Activated CD8-positive, alpha-beta memory T cell treated with anti-CD3 and anti-CD28 coated beads, Interleukin-2, amount 50 U/mL, for 1 hour (primary cell): ENCODE results near the gene CADPS.

Source experiments
- DNase-seq: peaks from one replicate; pipeline ENCODE4 v3.0.0-alpha.2; 2020; ENCODE audit errors: extremely low read depth

CADPS gene

GRCh38 chr3:62749657-62750056 is 125.6 kb downstream of the CADPS start:
- no peak for DNase-seq

DNA sequence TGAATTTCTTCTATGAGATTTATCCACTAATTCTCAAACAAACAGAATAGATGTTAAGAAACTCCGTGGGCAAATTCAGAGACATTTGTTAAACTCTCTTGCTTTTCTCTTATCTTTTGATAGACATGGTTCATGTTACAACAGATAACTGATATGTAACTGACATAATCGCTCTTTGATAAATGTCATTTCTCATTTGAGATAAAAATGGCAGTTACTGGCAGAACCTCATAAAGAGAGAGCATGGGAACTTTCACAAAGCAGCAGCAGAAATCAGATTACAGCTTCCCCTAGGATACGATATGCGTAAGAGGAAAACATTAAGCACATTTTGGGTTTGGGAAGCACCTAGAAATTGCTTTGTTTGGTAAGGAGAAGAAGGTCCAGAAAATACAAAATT is 126.1 kb downstream of the CADPS start:
- DNase-seq = no peak

DNA sequence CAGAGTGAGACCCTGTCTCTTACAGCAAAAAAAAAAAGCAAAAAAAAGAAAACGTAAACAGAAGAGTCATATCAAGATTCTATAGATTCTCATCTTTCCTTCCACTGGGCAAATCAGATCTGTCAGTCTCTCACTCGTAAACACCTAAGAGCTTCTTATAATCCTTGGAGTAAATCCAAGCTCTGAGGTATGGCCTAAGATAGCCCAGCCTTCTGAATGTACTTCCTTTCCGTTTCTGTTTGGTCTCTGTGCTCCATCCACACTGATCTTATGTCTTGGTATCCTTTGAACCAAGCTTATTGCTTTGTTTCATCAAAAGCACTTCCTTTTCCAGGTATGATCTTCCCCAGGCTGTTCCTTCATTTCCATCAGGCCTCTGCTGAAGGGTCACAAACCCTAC is 137.8 kb downstream of the CADPS start:
- DNase-seq = no peak

- no peak for DNase-seq
Observed at GRCh38 chr3:62735510-62735909, 139.7 kb downstream of the CADPS start.

GRCh38 chr3:62732183-62732904 is 142.9 kb downstream of the CADPS start:
- DNase-seq = no peak

DNA sequence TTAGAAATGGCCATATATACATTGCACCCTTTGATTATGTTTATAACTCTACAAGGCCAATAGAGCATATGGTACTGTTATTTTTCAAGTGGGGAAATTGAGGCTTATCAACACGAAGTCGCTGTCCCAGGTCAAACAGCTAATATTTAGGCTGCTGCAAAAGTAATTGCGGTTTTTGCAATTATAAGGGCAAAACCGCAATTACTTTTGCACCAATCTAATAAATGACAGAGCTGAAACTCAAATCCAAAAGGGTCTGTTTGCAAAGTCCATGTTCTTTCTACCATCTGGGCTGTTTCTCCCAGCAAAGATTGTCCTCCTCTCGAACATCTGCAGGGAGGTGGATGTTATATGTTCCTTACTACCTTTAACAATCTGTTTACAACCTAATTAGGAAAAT is 147.2 kb downstream of the CADPS start:
- no peak for DNase-seq

GRCh38 chr3:62727536-62727935 is 147.7 kb downstream of the CADPS start:
- DNase-seq = no peak

GRCh38 chr3:62724503-62724902 is 150.7 kb downstream of the CADPS start:
- no peak for DNase-seq

- no peak for DNase-seq
Observed at GRCh38 chr3:62723914-62724217, 151.3 kb downstream of the CADPS start.

- no peak for DNase-seq
Observed at GRCh38 chr3:62723166-62723913, 151.9 kb downstream of the CADPS start.

DNA sequence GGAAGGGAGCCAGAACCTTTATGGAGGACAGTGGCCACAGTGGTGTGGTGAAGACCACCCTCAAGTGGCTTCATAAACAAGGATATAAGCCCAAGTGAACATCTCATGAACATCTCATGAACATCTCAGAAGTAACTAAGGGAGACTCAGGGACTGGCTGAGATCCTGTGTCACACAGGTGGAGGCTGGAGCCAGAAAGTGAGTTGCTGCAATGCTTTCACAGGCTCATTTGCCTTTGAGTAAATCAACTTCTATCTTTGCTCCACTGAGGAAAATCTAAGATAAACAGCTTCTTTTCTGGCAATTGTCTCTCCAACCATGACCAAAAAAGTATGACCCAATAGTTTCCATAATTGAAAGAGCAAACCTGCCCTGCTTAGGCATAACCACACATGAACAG is 152.9 kb downstream of the CADPS start:
- DNase-seq = no peak

- DNase-seq = no peak
Observed at GRCh38 chr3:62718515-62719320, 156.5 kb downstream of the CADPS start.

GRCh38 chr3:62718011-62718410 is 157.2 kb downstream of the CADPS start:
- DNase-seq = no peak

DNA sequence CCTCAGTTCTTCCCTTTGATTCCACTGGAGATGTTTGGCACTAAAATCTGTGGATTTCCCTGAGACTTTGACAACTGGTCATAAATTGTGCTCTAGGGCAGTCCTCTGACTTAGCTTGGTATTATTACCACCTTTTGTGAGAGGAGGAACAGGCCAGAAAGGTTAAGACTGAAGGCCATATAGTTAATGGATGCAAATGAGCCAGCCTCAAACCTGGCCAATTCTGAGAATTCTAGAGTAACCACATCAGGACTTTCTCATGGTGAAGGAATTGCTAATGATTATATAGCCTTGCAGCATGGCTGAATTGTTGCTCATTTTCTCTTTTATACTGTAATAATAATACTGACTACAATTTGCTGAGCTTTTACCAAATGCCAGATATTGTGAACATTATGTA is 162.5 kb downstream of the CADPS start:
- DNase-seq = no peak

- DNase-seq = no peak
Observed at GRCh38 chr3:62710751-62711150, 164.5 kb downstream of the CADPS start.

DNA sequence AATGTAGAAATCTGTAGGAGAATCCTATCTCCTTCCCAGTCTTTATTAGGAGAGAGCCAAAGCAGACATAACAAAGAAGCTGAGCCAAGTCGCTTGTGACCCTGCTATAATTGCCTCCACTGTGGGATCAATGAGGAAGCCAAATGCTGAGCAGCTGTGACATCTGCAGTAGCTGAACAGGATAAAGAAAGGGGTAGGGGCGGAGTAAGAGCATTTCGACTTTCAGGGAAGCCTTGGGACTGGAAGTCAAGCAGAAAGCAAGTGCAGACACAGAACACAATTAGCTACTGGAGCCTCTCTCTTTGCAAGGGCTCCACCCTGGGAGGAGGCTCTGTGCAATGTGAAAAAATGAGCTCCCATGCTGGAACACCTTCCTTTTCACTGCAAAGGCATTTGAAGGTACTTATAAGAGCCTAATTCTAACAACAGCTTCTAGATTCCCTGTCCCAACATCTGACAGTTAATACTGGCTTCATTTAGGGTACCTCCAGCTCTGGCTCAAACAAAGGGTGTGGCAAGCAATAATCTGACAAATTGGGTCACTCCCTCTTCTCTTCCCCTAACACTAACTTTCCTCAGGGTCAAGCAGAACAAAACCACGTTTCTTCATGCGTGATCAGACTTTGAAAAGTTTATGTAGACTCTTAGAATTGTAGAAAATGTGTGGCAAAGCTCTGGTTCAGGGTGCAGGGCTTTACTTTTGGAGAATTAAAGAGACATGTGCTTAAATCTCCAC is 166.4 kb downstream of the CADPS start:
- no peak for DNase-seq

DNA sequence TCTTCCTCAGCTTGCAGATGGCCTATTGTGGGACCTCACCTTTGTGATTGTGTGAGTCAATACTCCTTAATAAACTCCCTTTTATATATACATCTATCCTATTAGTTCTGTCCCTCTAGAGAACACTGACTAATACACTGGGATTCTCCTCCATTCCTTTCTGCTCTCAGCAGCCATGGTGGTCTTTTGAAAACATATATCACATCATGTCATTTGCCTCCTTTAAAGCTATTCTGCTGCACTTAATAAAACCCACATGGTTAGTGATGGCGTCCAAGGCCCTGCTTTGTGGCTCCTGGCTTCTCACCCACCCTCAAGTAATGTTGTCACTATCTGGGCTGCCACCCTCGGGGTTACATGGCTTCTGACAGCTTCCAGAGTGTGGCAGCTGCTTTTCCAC is 169.5 kb downstream of the CADPS start:
- no peak for DNase-seq

DNA sequence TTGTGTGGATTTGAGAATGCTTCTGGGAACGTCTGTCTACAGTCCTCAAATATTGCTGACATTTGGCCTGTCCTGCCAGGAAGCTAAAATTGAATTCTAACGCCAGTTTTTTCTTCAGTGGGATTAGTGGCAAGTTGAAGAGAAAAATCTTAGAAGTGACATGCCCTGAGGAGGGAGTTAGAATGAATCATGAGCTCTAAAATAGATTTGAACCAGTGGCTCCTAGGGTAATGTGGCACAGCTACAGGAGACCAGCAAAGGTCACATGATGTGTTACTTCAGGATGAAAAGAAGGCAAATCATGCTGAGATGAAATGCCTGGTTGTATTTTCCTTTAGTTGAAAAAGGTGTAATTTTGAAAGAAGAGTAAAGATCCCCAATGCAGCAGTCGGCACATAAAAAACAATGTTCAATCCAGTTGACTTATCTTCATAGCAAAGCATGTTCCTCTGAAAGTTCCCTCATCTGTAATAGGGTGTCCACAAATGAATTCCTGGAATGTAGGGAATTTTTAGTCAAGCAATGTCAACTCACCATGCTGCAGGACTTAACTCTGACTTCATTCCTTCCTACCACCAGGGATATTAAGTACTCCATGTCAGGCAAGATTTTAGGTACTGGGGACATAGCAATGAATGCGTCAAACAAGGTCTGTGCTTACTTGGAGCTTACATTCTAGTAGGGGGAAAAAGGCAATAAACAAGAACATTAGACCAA is 171.6 kb downstream of the CADPS start:
- no peak for DNase-seq

- no peak for DNase-seq
Observed at GRCh38 chr3:62700357-62700756, 174.9 kb downstream of the CADPS start.

DNA sequence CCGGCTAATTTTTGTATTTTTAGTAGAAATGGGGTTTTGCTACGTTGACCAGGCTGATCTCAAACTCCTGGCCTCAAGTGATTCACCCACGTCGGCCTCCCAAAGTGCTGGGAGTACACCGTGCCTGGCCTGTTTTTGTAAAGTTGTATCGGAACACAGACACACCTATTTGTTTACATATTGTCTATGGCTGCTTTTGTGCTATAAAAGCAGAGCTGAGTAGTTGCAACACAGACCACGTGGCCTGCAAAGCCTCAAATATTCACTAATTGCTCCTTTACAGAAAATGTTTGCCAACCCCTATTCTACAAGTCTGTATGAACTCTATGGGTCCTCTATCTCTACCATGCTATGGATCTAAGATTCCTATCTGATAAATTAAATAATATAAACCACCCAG is 175.5 kb downstream of the CADPS start:
- no peak for DNase-seq

- no peak for DNase-seq
Observed at GRCh38 chr3:62696011-62696410, 179.2 kb downstream of the CADPS start.

GRCh38 chr3:62688812-62689211 is 186.4 kb downstream of the CADPS start:
- no peak for DNase-seq
